ENCODE data around the gene CSF1R.
A peak's percentile ranks its signal among the peaks of the same experiment; 100 is the strongest.

DNA sequence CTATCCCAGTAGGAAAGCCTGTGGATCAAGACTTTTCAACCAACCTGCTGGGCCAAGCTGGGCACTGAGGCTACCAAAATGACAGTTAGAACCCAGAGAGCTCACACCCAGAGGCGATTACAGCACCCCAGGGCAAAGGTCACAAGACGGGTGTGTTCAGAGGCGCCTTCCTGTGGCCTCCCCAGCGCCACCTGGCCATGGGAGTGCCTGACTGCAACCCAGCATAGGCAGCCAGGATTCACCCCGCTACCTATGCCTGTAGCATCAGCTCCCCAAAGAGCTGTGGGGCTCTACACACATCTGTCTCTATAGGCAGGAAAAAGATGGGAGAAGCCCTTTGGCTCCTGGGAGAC lies 35.8 kb upstream of the CSF1R start:
- TF ChIP-seq, protein P1, sequence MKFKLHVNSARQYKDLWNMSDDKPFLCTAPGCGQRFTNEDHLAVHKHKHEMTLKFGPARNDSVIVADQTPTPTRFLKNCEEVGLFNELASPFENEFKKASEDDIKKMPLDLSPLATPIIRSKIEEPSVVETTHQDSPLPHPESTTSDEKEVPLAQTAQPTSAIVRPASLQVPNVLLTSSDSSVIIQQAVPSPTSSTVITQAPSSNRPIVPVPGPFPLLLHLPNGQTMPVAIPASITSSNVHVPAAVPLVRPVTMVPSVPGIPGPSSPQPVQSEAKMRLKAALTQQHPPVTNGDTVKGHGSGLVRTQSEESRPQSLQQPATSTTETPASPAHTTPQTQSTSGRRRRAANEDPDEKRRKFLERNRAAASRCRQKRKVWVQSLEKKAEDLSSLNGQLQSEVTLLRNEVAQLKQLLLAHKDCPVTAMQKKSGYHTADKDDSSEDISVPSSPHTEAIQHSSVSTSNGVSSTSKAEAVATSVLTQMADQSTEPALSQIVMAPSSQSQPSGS (IDR thresholded peaks at IDR 0.05; ENCODE audit: low read length): no peak
- TF ChIP-seq, protein P2, sequence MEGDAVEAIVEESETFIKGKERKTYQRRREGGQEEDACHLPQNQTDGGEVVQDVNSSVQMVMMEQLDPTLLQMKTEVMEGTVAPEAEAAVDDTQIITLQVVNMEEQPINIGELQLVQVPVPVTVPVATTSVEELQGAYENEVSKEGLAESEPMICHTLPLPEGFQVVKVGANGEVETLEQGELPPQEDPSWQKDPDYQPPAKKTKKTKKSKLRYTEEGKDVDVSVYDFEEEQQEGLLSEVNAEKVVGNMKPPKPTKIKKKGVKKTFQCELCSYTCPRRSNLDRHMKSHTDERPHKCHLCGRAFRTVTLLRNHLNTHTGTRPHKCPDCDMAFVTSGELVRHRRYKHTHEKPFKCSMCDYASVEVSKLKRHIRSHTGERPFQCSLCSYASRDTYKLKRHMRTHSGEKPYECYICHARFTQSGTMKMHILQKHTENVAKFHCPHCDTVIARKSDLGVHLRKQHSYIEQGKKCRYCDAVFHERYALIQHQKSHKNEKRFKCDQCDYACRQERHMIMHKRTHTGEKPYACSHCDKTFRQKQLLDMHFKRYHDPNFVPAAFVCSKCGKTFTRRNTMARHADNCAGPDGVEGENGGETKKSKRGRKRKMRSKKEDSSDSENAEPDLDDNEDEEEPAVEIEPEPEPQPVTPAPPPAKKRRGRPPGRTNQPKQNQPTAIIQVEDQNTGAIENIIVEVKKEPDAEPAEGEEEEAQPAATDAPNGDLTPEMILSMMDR (IDR thresholded peaks at IDR 0.05; ENCODE audit: control extremely low read depth in 1 of 3, insufficient read depth in 1 of 3, low read depth in 1 of 3, low read length in 3 of 3): peak in 2 of 3 experiments; percentile 74 to 78; a peak in 3 of 4 replicates
